Stimulated activated CD8-positive, alpha-beta memory T cell treated with anti-CD3 and anti-CD28 coated beads, Interleukin-12 subunit alpha, Interleukin-12 subunit beta, amount 100 ng/mL, for 4 hours (primary cell): ENCODE data around the gene PCP4.
"Not testable (repeated sequence)": the region's sequence is repeated elsewhere in the genome, so short reads cannot be mapped to it uniquely, and the experiment has no call there.

Source experiments
- DNase-seq: peaks from one replicate; pipeline ENCODE4 v3.0.0-alpha.2; 2020; ENCODE audit warnings: low read depth

PCP4 gene

GRCh38 chr21:39866093-39866492 is 1.1 kb upstream of the PCP4 start:
- DNase-seq, result no peak

GRCh38 chr21:39869141-39869818 is 2.0 kb downstream of the PCP4 start:
- DNase-seq, result no peak

DNA sequence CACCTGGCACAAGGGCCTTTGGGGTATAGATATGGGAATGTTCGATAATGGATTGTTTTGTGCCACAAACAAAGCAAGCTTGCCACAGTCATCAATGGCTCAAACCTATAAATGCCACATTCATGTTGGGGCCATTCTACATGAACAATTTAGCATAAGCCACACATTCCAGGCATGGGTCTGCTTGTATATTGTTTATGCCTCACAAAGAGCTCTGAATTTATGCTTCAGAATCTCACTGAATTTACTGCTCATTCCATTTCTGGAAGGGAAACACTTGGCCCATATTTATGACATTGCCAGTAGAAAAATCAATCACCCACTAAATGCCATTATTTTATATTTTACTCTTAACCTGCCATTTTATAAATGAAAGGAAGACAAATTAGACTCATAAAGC is 6.4 kb downstream of the PCP4 start:
- DNase-seq, result no peak

- DNase-seq, result no peak
These were observed 7.0 kb downstream of the PCP4 start for GRCh38 chr21:39874206-39874605.

- no peak for DNase-seq
These were observed 7.5 kb downstream of the PCP4 start for GRCh38 chr21:39874759-39875158.

DNA sequence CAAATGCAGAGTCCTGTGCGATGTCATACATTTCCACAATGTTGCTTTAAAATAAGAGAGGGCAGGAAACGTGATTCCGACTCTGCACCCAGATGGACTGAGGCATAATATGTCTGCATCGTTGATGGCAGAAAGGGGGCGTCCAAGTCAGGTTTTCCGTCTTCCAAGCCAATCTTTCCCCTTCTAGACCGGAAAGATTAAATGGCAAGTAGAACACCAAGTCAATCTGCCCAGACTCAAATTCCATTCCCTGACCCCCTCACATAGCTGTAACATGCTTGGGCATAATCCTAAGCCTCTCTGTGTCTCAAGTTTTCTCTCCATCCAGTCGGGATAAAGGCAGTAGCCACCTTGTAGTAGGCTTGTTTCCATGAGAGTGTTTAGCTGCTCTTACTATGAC is 14.4 kb downstream of the PCP4 start:
- no peak for DNase-seq

GRCh38 chr21:39882151-39882838 is 15.1 kb downstream of the PCP4 start:
- no peak for DNase-seq

- DNase-seq, result no peak
These were observed 15.6 kb downstream of the PCP4 start for GRCh38 chr21:39882839-39883195.

- DNase-seq, result no peak
These were observed 18.0 kb downstream of the PCP4 start for GRCh38 chr21:39885119-39885848.

DNA sequence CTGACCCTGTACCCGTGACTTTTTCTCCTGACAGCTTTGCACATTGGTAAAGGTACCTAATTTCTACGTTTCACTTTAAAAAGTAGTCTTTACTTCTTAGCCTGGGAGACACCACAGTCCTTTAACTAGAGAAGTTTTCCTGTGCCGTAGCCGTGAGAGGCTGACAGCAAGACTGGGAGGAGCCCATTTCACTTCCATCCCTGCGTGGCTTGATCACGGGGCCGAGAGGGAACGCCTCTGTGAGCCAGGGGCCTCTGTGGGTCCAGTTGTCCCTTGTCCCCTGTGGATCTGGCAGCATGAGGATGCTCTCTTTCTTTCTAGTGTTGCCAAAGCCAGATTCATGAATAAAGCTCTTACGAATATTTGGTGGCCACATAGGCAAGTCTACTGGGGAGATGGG is 21.6 kb downstream of the PCP4 start:
- DNase-seq, result no peak

- no peak for DNase-seq
These were observed 23.9 kb downstream of the PCP4 start for GRCh38 chr21:39891111-39891510.

GRCh38 chr21:39891863-39892262 is 24.6 kb downstream of the PCP4 start:
- DNase-seq, result not testable (repeated sequence)

DNA sequence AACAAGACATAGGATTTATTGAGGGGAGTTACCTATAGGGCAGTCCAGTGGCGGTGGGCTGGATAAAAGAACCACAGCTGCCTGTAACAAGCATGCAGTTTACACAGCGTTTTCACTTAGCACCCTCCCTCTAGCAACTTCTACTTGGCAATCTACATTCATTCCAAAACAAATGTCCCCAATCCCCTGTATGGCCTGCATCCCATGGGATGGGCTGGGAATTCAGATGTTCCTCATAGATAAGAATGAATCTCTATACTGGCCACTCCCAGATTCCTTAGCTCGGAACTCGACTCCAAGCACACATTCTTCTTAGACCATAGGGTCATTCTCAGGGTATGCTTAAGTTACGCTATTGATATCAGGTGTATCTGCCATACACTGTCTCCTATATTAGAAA is 33.3 kb downstream of the PCP4 start:
- no peak for DNase-seq

GRCh38 chr21:39900911-39901310 is 33.7 kb downstream of the PCP4 start:
- no peak for DNase-seq

- DNase-seq, result no peak
These were observed 35.7 kb downstream of the PCP4 start for GRCh38 chr21:39902986-39903385.

DNA sequence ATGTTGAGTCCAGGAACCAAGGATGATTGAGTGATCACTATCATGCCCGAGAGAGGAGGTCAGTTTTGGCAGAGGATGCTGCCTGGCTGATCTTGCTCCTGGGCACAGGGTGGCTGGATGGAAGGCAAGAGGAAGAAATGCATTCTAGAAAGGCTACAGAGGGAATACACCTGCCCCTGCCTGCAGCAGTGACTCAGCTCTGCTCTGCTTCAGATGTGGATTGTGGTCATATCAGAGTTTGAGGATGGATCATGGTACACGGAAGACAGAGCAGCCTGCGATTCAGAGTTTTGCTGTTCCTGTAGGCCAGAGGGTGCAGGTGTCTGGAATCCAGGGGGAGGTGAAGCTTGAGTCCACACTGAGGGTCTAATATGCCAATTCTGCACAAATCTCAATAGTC is 37.2 kb downstream of the PCP4 start:
- no peak for DNase-seq

- no peak for DNase-seq
These were observed 41.2 kb downstream of the PCP4 start for GRCh38 chr21:39908265-39908923.

DNA sequence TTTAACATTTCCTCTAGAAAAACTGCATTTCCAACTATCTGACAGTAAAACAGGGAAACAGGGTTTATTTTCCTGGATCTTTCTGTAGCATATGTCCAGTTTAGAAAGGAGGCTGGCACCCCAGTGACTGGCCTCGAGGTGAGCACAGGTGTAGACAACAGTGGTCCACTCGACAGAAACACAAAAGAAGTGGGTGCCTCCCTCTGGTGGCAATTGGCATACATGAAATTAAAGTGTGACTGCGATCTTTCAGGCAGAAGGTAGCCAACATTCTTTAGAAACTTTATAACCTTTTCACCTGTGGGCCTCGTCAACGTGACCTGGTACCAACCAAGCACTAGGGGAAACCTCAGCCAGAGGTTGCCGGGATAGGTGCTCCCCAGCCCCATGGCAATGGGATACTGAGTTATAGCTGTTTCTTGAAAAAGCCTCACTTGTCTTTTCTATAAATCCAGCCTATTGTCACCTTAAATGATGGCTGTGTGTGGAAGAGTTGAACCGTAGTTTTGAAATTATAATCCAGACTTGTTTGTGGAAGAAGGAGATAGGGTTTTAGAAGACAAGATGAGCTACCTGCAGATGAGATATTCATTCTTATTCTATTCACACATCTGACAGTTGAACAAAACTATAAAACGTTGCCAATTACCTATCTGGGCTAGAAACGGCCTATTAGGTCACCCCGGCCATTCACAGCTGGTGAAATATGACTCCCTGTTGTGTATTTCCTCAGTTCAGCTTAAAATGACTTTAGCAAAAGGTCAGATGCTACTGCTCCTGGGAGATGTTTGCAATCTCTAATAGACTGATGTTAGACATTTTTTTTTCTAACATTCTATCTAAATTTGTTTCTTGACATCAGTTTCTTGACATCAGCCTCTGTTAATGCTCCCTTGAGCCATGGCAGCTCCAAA is 44.3 kb downstream of the PCP4 start:
- no peak for DNase-seq

DNA sequence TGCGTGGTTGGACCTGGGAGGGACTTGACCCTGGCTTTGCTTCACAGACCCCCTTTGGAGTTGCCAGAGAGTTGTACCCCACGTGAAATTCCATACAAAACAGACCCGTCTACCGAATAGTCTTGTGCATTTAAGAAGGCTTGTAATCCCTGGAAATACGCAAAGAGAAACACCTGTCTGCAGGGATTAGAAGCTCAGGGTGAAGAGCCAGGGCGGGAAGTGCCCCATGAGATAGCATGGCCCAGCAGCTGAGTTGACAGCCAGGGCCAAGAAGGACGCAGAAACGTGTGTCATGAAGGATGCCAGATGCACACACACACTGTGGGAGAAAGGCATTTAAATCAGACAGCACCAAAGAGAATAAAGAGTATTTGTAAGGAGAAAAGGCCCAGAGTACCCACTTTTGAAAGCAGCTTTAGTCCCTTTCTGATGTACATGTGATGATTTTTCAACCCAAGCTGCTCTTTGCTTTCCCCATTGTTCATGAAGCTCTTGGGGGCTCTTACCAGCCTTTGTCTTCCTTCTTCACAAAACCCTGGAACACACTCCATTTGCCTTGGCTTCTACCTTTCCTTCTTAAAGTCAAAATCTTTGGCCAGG is 46.6 kb downstream of the PCP4 start:
- no peak for DNase-seq

DNA sequence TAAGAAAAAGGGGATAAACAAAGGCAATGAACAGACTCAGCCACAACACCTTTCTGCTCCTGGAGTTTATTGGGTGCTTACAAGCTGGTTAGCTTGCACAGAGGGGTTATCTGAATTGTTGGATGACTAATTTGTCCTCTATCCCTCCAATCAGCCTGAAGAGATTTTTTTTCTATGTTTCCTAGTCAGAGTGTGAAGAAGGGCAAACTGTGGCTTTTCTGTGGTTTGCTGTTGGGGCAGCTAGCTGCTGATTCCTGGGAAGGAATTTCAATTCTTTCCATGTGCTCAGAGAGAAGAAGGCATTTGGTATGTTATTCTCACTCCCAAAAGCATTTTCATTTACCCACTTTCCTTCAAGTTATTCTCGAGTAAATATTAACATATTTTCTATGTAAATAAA is 48.6 kb downstream of the PCP4 start:
- no peak for DNase-seq

DNA sequence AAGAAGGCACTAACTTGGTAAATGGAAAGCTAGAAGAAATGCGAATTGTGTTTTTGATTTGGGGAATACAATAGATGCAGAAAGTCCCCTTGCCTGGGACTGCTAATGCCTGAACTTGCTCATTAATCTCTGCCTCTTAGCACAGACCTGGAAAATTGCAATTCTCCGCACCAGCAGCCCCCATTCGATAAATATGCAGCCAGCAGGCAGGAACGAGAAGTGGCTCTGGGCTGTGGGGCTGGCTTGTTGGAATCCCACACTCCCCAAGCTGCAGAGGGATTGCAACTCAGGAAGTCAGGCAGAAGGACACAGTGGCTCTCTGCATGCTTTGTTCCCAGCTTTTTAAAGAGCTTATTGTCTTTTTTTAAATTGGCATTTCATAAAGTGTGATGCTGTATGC is 51.3 kb downstream of the PCP4 start:
- no peak for DNase-seq
